HepG2 (cell line): ENCODE data around the gene OCSTAMP. TPM values are rescaled to one million over a fixed set of nuclear protein-coding genes. Genes with fewer than 3 reads are reported as not detected.

Experiments
- ATAC-seq: fragments of 200-7000 bp; cut with Tn5 transposase; 3 replicates; pipeline ENCODE4 v1.9.1; 2020; ENCODE audit warnings: mild to moderate bottlenecking, moderate library complexity
- BruUV-seq: library from RNA; stranded (reverse); fragments of 400-500 nt; replicated peaks from 2 replicates; lab custom pipeline; 2021; lab: Mats Ljungman, UMichigan
- CTCF ChIA-PET: fragments of 300-600 bp; formaldehyde crosslinking; extraction: SDS; loops from one replicate; lab custom pipeline; 2021; ENCODE audit warnings: low total read pairs, inconsistent platforms, low intra/inter-chr PET ratio; lab: Yijun Ruan, JAX
- POLR2A ChIA-PET: fragments of 350-600 bp; sonication (Branson Sonifier 250); formaldehyde crosslinking; loops from one replicate; lab custom pipeline; 2020; ENCODE audit warnings: antibody characterized with exemption, inconsistent platforms; lab: Yijun Ruan, JAX
- DNase-seq: peaks from one replicate; pipeline ENCODE4 v3.0.0-alpha.2; 2015; ENCODE audit warnings: low spot score
- FAIRE-seq: peaks from 3 replicates; lab custom pipeline; 2011; peaks lifted over from hg19 to GRCh38; lab: Jason Lieb, UNC
- H2AFZ ChIP-seq: one replicate; pipeline ENCODE4 v1.6.1; 2011; ENCODE audit warnings: low read length, inconsistent platforms
- H3K27ac ChIP-seq: fragments of 300-600 bp; 3 replicates; pipeline ENCODE4 v1.8.0; 2011; ENCODE audit warnings: mixed run types, mild to moderate bottlenecking, mixed read lengths, low read length, inconsistent platforms; ENCODE audit not compliant: insufficient read depth; ENCODE audit errors: extremely low read length
- H3K27me3 ChIP-seq, 2 experiments: fragments of 200-600 bp in 1 of 2; 2 replicates in 1 of 2; 3 replicates in 1 of 2; pipeline versions ENCODE4 v1.6.0 to v1.8.0; 2011; ENCODE audit warnings: low read length in 2 of 2, mild to moderate bottlenecking in 2 of 2, moderate library complexity in 2 of 2, inconsistent platforms in 1 of 2; ENCODE audit not compliant: insufficient read depth in 2 of 2, control insufficient read depth in 1 of 2
- H3K36me3 ChIP-seq, 2 experiments: fragments of 200-600 bp in 1 of 2; replicated peaks in 1 of 2; 2 replicates in 1 of 2; 3 replicates in 1 of 2; pipeline versions ENCODE4 v1.5.1 to v1.8.0; 2011; ENCODE audit warnings: low read length in 2 of 2, inconsistent platforms in 1 of 2; ENCODE audit not compliant: insufficient read depth in 2 of 2, control insufficient read depth in 1 of 2
- H3K4me1 ChIP-seq: 2 replicates; pipeline ENCODE4 v1.5.1; 2012; ENCODE audit warnings: low read length, inconsistent platforms; ENCODE audit not compliant: insufficient read depth
- H3K4me2 ChIP-seq: 2 replicates; pipeline ENCODE4 v1.6.0; 2011; ENCODE audit warnings: low read depth, low read length, inconsistent platforms
- H3K4me3 ChIP-seq, 3 experiments: fragments of 200-600 bp in 1 of 3; sonication (generic), shearing (Covaris generic) in 1 of 3; replicated peaks in 1 of 3; 2 replicates each; pipeline ENCODE4 v1.5.1; 2011 to 2016; ENCODE audit warnings: low read length in 3 of 3, inconsistent platforms in 2 of 3, low read depth in 2 of 3, mild to moderate bottlenecking in 2 of 3, control low read depth in 1 of 3, mixed read lengths in 1 of 3; ENCODE audit not compliant: insufficient read depth in 1 of 3
- H3K79me2 ChIP-seq: one replicate; pipeline ENCODE4 v1.6.1; 2011; ENCODE audit warnings: low read length, inconsistent platforms; ENCODE audit not compliant: insufficient read depth
- H3K9ac ChIP-seq: 2 replicates; pipeline ENCODE4 v1.6.0; 2011; ENCODE audit warnings: mild to moderate bottlenecking, low read depth, low read length, inconsistent platforms; ENCODE audit not compliant: insufficient read depth
- H3K9me3 ChIP-seq: 2 replicates; pipeline ENCODE4 v1.5.1; 2012; ENCODE audit warnings: mild to moderate bottlenecking, low read length
- H4K20me1 ChIP-seq: 2 replicates; pipeline ENCODE4 v1.6.0; 2011; ENCODE audit warnings: inconsistent platforms, mild to moderate bottlenecking, low read length, moderate library complexity; ENCODE audit not compliant: insufficient read depth
- ATF7-NPFF ChIP-seq: sonication (generic); formaldehyde crosslinking; IDR thresholded peaks from 2 replicates; pipeline ENCODE4 v1.8.1; 2023; ENCODE audit warnings: mild to moderate bottlenecking, low read depth, missing genetic modification reagents, moderate library complexity
- CREB1 ChIP-seq, 2 experiments: fragments of 450-650 bp in 1 of 2; IDR thresholded peaks; 2 replicates each; pipeline ENCODE4 v1.6.1; 2016 to 2017; ENCODE audit warnings: control low read depth in 1 of 2, mild to moderate bottlenecking in 1 of 2, missing compliant biosample characterization in 1 of 2, missing genetic modification characterization in 1 of 2
- FOXJ3 ChIP-seq: sonication (generic); formaldehyde crosslinking; IDR thresholded peaks from 2 replicates; pipeline ENCODE4 v1.4.0; 2020; ENCODE audit warnings: missing genetic modification reagents, mild to moderate bottlenecking, borderline replicate concordance
- HIC2 ChIP-seq: sonication (generic); formaldehyde crosslinking; IDR thresholded peaks from 2 replicates; pipeline ENCODE4 v1.9.0; 2022; ENCODE audit warnings: low read depth, missing genetic modification reagents
- KDM5B ChIP-seq: sonication (generic); formaldehyde crosslinking; IDR thresholded peaks from 2 replicates; pipeline ENCODE4 v1.4.0; 2020; ENCODE audit warnings: missing genetic modification reagents, mild to moderate bottlenecking, borderline replicate concordance
- NFKB2 ChIP-seq: sonication (generic); formaldehyde crosslinking; IDR thresholded peaks from 2 replicates; pipeline ENCODE4 v1.4.0; 2020; ENCODE audit warnings: missing genetic modification reagents, borderline replicate concordance
- PHF8 ChIP-seq: sonication (generic); formaldehyde crosslinking; IDR thresholded peaks from 2 replicates; pipeline ENCODE4 v1.5.0; 2020; ENCODE audit warnings: missing genetic modification reagents
- PTBP1 ChIP-seq: fragments of 200-400 bp; formaldehyde crosslinking; IDR thresholded peaks from 2 replicates; pipeline ENCODE4 v1.6.1; 2018; ENCODE audit warnings: low read length, low read depth; ENCODE audit not compliant: poor library complexity, severe bottlenecking
- SAP130 ChIP-seq: IDR thresholded peaks from 2 replicates; pipeline ENCODE4 v1.6.1; 2016; ENCODE audit warnings: low read depth
- TARDBP ChIP-seq: sonication (generic); formaldehyde crosslinking; IDR thresholded peaks from 2 replicates; pipeline ENCODE4 v1.8.0; 2022; ENCODE audit warnings: mild to moderate bottlenecking, missing genetic modification reagents
- ZBTB20 ChIP-seq: sonication (generic); formaldehyde crosslinking; IDR thresholded peaks from 2 replicates; pipeline ENCODE4 v1.8.1; 2023; ENCODE audit warnings: missing genetic modification reagents, low read depth, mild to moderate bottlenecking, borderline replicate concordance
- ZKSCAN1 ChIP-seq: fragments of 150-350 bp; IDR thresholded peaks from 2 replicates; pipeline ENCODE4 v1.6.1; 2014; ENCODE audit warnings: low read length
- ZNF557 ChIP-seq: sonication (generic); formaldehyde crosslinking; IDR thresholded peaks from 2 replicates; pipeline ENCODE4 v1.4.0; 2020; ENCODE audit warnings: missing genetic modification reagents
- WGBS: methylation state at CpG from one replicate; pipeline ENCODE4 v1.1.6; 2017; ENCODE audit warnings: low lambda C conversion rate; 5-methylcytosine and 5-hydroxymethylcytosine counted together
- in situ Hi-C: cut with HindIII; loops from 2 replicates; pipeline ENCODE4 v1.10.0; 2017; ENCODE audit warnings: low pct_unique_long_range_greater_than_20kb; ENCODE audit not compliant: extremely low pct_ligation_motif_present
- intact Hi-C: fragments of 100-400 bp; cut with micrococcal nuclease; formaldehyde crosslinking; loops from one replicate; pipeline ENCODE4 v1.10.0; 2022; ENCODE audit not compliant: unreplicated experiment
- polyA plus RNA-seq, 8 experiments: library from polyadenylated mRNA; depleted of rRNA in 3 of 8; stranded (reverse) in 7 of 8; unstranded in 1 of 8; fragments of >200 nt; fragmentation: Illumina TruSeq in 4 of 8; extraction: Trizol in 4 of 8; gene quantifications; 2 replicates each; pipeline versions ENCODE4 v1.2.1 to v1.2.3, GENCODE V29; 2011 to 2016; ENCODE audit warnings: low read depth in 4 of 8, missing spikeins in 1 of 8, mixed read lengths in 1 of 8; ENCODE audit not compliant: insufficient read depth in 1 of 8
- total RNA-seq, 5 experiments: library from RNA; depleted of rRNA; stranded (reverse); fragments of >200 nt; fragmentation: Illumina TruSeq; extraction: Trizol; gene quantifications; 2 replicates each; pipeline ENCODE4 v1.2.3, GENCODE V29; 2016; ENCODE audit warnings: low read depth in 1 of 5
- TF ChIP-seq, protein P1 (sequence below): IDR thresholded peaks from 2 replicates; pipeline ENCODE4 v1.6.1; 2016; ENCODE audit warnings: control low read depth

OCSTAMP gene
- total and polyA plus RNA-seq, 2 of the 13 experiments (the other 11 are each of a cell fraction or from before 2014, with no cell fraction given), result not detected

DNA sequence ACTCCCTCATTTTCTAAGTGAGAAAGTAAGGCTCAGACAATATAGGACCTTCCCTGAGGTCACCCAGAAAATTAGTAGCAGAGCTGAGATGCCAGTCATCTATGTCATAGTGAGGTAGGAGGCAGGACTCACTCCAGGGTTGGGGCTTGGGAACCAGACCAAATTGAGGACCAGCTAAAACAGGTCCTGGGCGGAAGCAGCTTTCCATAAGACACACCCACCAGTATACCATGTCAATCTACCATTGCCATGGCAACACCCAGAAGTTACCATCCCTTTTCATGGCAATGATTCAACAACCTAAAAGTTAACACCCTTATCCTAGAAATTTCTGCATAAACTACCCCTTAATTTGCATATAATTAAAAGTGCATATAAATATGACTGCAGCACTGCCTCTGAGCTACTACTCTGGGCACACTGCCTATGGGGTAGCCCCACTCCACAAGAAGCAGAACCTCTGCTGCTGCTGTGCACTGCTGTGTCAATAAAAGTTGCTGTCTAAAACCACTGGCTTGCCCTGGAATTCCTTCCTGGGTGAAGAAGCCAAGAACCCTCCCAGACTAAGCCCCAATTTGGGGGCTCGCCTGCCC is 30.3 kb upstream of the OCSTAMP start:
- intact Hi-C loops (no loop called here), in situ Hi-C loops (no loop called here)
- CTCF ChIA-PET, result interaction anchor here (1.0 to 1.2 kb wide), 2 partner anchors 101 kb away, joined by 3 to 11 read pairs; no protein-coding TSS in a partner anchor
- ATAC-seq (no peak), FAIRE-seq (no peak)
- Histone ChIP-seq H4K20me1 (no peaks in the 10 kb centered on the region), H3K27ac (no peak overlapping the region), H3K79me2 (no peaks in the 10 kb centered on the region), H2AFZ (no peak overlapping the region), H3K36me3 (peaks cover 20 to 33% of the 10 kb centered on the region in 2 experiments), H3K27me3 (no peaks in the 10 kb centered on the region), H3K9me3 (no peaks in the 10 kb centered on the region), H3K4me2 (no peak overlapping the region), H3K9ac (no peak overlapping the region)
- no TSS peak for BruUV-seq
- TF ChIP-seq, protein P1, sequence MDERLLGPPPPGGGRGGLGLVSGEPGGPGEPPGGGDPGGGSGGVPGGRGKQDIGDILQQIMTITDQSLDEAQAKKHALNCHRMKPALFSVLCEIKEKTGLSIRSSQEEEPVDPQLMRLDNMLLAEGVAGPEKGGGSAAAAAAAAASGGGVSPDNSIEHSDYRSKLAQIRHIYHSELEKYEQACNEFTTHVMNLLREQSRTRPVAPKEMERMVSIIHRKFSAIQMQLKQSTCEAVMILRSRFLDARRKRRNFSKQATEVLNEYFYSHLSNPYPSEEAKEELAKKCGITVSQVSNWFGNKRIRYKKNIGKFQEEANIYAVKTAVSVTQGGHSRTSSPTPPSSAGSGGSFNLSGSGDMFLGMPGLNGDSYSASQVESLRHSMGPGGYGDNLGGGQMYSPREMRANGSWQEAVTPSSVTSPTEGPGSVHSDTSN (CRISPR knock-in tag), result peak; percentile 43; the same call in 1 of the 2 replicates
- no peak for TF ChIP-seq FOXJ3 (CRISPR knock-in tag)
- TF ChIP-seq, all 625 proteins: peak for 1
- POLR2A ChIA-PET, result no interaction called here
- 93% methylated on average over 2 of the region's 2 CpGs for whole genome bisulfite sequencing
- no peak overlapping the region for H3K4me3 ChIP-seq
- DNase-seq, result no peak
- peaks cover 39% of the 10 kb centered on the region for H3K4me1 ChIP-seq

- H3K79me2 ChIP-seq, result no peaks in the 10 kb centered on the region
- ATAC-seq, result no peak
- no peak for DNase-seq
- H3K27me3 ChIP-seq, result no peaks in the 10 kb centered on the region
- intact Hi-C loops, result no loop called here
- H2AFZ ChIP-seq, result no peak overlapping the region
- CTCF ChIA-PET, result no interaction called here
- FAIRE-seq, result no peak
- no peaks in the 10 kb centered on the region for H3K9me3 ChIP-seq
- in situ Hi-C loops, result no loop called here
- peaks cover 23% of the 10 kb centered on the region for H3K4me1 ChIP-seq
- BruUV-seq, result no TSS peak
- no peak overlapping the region for H3K9ac ChIP-seq
- H3K4me2 ChIP-seq, result no peak overlapping the region
- H3K36me3 ChIP-seq, result peaks cover 23 to 36% of the 10 kb centered on the region in 2 experiments
- no peak overlapping the region for H3K27ac ChIP-seq
- whole genome bisulfite sequencing, result 85% methylated on average over 7 of the region's 7 CpGs
- H4K20me1 ChIP-seq, result no peaks in the 10 kb centered on the region
- no peak for TF ChIP-seq SAP130
- TF ChIP-seq HIC2 (CRISPR knock-in tag), result no peak
- TF ChIP-seq ZKSCAN1, result peak; percentile 59; the same call in 1 of the 2 replicates
- no peak for TF ChIP-seq ZNF557
- TF ChIP-seq CREB1 (IDR thresholded peaks at IDR 0.05), result peak; percentile 88
- TF ChIP-seq CREB1 (CRISPR knock-in tag; IDR thresholded peaks at IDR 0.05), result no peak
- no peak for TF ChIP-seq KDM5B (CRISPR knock-in tag)
- TF ChIP-seq ATF7-NPFF (CRISPR knock-in tag), result no peak
- TF ChIP-seq ZBTB20, result no peak
- no peak for TF ChIP-seq NFKB2 (CRISPR knock-in tag)
- TF ChIP-seq PTBP1, result no peak
- TF ChIP-seq PHF8, result no peak
- TF ChIP-seq TARDBP (CRISPR knock-in tag), result no peak
- no peak overlapping the region for H3K4me3 ChIP-seq
- POLR2A ChIA-PET, result no interaction called here
Measured at GRCh38 chr20:46578745-46579144, 28.3 kb upstream of the OCSTAMP start.
